ENCODE data around the gene TTLL3. TPM values are rescaled to one million over a fixed set of nuclear protein-coding genes. Genes with fewer than 3 reads are reported as not detected.

The TTLL3 gene
- total RNA-seq, 1 experiment from 2014 or later = 15.7 TPM

GRCh38 chr3:9837701-9838582, 27.9 kb downstream of the TTLL3 start:
- H3K4me3 ChIP-seq (ENCODE audit: low read depth in 2 of 2, low read length in 2 of 2) = no peak overlapping the region
- H3K9me3 ChIP-seq (ENCODE audit: control insufficient read depth, insufficient read depth, low read depth, low read length) = no peaks in the 10 kb centered on the region
- no peaks in the 10 kb centered on the region for H3K36me3 ChIP-seq (ENCODE audit: control insufficient read depth, insufficient read depth, low read length)
- POLR2A ChIA-PET = interaction anchor here (0.5 to 0.7 kb wide), 2 partner anchors 9 to 36 kb away, joined by 3 read pairs; no protein-coding TSS in a partner anchor
- H3K27ac ChIP-seq (ENCODE audit: low read length) = no peak overlapping the region
- H3K27me3 ChIP-seq (ENCODE audit: control insufficient read depth, insufficient read depth, low read length) = no peaks in the 10 kb centered on the region
- TF ChIP-seq TCF7L2 (IDR thresholded peaks at IDR 0.05; ENCODE audit: low read depth, low read length) (no peak), SIN3A (IDR thresholded peaks at IDR 0.05; ENCODE audit: borderline replicate concordance, insufficient read depth, low read depth, low read length) (no peak), POLR2AphosphoS5 (IDR thresholded peaks at IDR 0.05; ENCODE audit: low read depth, low read length) (no peak), CTCF (IDR thresholded peaks at IDR 0.05) (no peak)
- TF ChIP-seq, protein P1, sequence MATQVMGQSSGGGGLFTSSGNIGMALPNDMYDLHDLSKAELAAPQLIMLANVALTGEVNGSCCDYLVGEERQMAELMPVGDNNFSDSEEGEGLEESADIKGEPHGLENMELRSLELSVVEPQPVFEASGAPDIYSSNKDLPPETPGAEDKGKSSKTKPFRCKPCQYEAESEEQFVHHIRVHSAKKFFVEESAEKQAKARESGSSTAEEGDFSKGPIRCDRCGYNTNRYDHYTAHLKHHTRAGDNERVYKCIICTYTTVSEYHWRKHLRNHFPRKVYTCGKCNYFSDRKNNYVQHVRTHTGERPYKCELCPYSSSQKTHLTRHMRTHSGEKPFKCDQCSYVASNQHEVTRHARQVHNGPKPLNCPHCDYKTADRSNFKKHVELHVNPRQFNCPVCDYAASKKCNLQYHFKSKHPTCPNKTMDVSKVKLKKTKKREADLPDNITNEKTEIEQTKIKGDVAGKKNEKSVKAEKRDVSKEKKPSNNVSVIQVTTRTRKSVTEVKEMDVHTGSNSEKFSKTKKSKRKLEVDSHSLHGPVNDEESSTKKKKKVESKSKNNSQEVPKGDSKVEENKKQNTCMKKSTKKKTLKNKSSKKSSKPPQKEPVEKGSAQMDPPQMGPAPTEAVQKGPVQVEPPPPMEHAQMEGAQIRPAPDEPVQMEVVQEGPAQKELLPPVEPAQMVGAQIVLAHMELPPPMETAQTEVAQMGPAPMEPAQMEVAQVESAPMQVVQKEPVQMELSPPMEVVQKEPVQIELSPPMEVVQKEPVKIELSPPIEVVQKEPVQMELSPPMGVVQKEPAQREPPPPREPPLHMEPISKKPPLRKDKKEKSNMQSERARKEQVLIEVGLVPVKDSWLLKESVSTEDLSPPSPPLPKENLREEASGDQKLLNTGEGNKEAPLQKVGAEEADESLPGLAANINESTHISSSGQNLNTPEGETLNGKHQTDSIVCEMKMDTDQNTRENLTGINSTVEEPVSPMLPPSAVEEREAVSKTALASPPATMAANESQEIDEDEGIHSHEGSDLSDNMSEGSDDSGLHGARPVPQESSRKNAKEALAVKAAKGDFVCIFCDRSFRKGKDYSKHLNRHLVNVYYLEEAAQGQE (IDR thresholded peaks at IDR 0.05; ENCODE audit: insufficient read depth in 1 of 2, low read depth in 2 of 2, low read length in 1 of 2) = no peak
- no TSS peak for BruUV-seq (replicated peaks)
- ATAC-seq (peak; percentile 36; the same call in 1 of the 2 replicates), DNase-seq (ENCODE audit: low read depth, low spot score) (no peak)
- no peaks in the 10 kb centered on the region for H3K4me1 ChIP-seq (ENCODE audit: control insufficient read depth, insufficient read depth, low read length)
- intact Hi-C loops (cut with micrococcal nuclease; ENCODE audit: unreplicated experiment) = no loop called here
- in situ Hi-C loops (cut with HindIII; ENCODE audit: low pct_unique_long_range_greater_than_20kb, low sequenced_read_pairs) = no loop called here
- CTCF ChIA-PET = no interaction called here

DNA sequence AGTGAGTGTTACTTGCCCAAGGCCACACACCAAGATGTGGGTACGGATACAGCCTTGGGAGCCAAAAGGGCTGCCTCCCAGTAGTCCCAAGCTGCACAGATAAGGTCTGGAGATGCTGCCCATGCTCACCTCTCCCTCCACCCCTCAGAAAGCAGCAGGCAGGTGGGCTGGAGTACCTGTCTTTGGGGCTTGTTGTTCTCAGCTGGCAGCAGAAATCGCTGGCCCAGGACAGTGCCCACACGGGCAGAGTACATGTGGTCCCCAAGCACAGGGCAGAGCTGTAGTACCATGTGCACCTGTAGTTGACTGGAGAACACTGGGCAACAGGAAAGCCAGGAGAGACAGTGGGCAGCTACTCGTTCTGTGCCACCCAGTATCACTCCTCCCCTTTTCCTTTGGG, 28.8 kb downstream of the TTLL3 start:
- H3K9me3 ChIP-seq (ENCODE audit: control insufficient read depth, insufficient read depth, low read depth, low read length) = no peaks in the 10 kb centered on the region
- intact Hi-C loops (cut with micrococcal nuclease; ENCODE audit: unreplicated experiment) (no loop called here), in situ Hi-C loops (cut with HindIII; ENCODE audit: low pct_unique_long_range_greater_than_20kb, low sequenced_read_pairs) (no loop called here)
- TF ChIP-seq TCF7L2 (IDR thresholded peaks at IDR 0.05; ENCODE audit: low read depth, low read length) (no peak), SIN3A (IDR thresholded peaks at IDR 0.05; ENCODE audit: borderline replicate concordance, insufficient read depth, low read depth, low read length) (no peak), POLR2AphosphoS5 (IDR thresholded peaks at IDR 0.05; ENCODE audit: low read depth, low read length) (no peak), CTCF (IDR thresholded peaks at IDR 0.05) (no peak)
- TF ChIP-seq, protein P1 (IDR thresholded peaks at IDR 0.05; ENCODE audit: insufficient read depth in 1 of 2, low read depth in 2 of 2, low read length in 1 of 2) = no peak
- no TSS peak for BruUV-seq (replicated peaks)
- no peak for DNase-seq (ENCODE audit: low read depth, low spot score)
- POLR2A ChIA-PET = no interaction called here
- no peaks in the 10 kb centered on the region; the same call in 1 of the 2 replicates for H3K36me3 ChIP-seq (ENCODE audit: control insufficient read depth, insufficient read depth, low read length)
- H3K27ac ChIP-seq (ENCODE audit: low read length) = no peak overlapping the region
- H3K4me1 ChIP-seq (ENCODE audit: control insufficient read depth, insufficient read depth, low read length) = no peaks in the 10 kb centered on the region
- CTCF ChIA-PET = interaction anchor here (1.0 kb wide), 1 partner anchor 12 kb away, joined by 3 read pairs; no protein-coding TSS in a partner anchor
- ATAC-seq = no peak
- no peak overlapping the region for H3K4me3 ChIP-seq (ENCODE audit: low read depth in 2 of 2, low read length in 2 of 2)
- H3K27me3 ChIP-seq (ENCODE audit: control insufficient read depth, insufficient read depth, low read length) = no peaks in the 10 kb centered on the region
